SK-N-MC (cell line): ENCODE measurements around the gene CDKN2AIP.
"Not testable (repeated sequence)": the region's sequence is repeated elsewhere in the genome, so short reads cannot be mapped to it uniquely, and the experiment has no call there.

Experiments used
- DNase-seq: peaks from one replicate; pipeline ENCODE4 v3.0.0-alpha.2; 2011; ENCODE audit warnings: low read depth, low spot score
- H3K27ac ChIP-seq: fragments of 200-600 bp; sonication (generic); 2 replicates; pipeline ENCODE4 v1.5.1; 2016; ENCODE audit warnings: mixed run types
- H3K36me3 ChIP-seq: fragments of 200-600 bp; sonication (generic); 2 replicates; pipeline ENCODE4 v1.6.1; 2017; ENCODE audit warnings: antibody characterized with exemption, low read length, mixed read lengths; ENCODE audit not compliant: insufficient read depth
- H3K4me3 ChIP-seq: fragments of 200-600 bp; sonication (generic); 2 replicates; pipeline ENCODE4 v1.5.1; 2016
- H3K9ac ChIP-seq: fragments of 200-600 bp; sonication (generic); 2 replicates; pipeline ENCODE4 v1.8.0; 2017; ENCODE audit warnings: mixed run types, mixed read lengths; ENCODE audit not compliant: insufficient read length
- H3K9me3 ChIP-seq: fragments of 200-600 bp; sonication (generic); 2 replicates; pipeline ENCODE4 v1.6.1; 2017; ENCODE audit warnings: low read depth, mild to moderate bottlenecking, antibody characterized with exemption, low read length, moderate library complexity, mixed read lengths
- EZH2 ChIP-seq: fragments of 200-600 bp; sonication (generic); IDR thresholded peaks from one replicate; pipeline ENCODE4 v1.6.1; 2017; ENCODE audit warnings: antibody characterized with exemption
- FOXP2 ChIP-seq: optimal IDR thresholded peaks from 2 replicates; pipeline ENCODE3; 2011; ENCODE audit warnings: mild to moderate bottlenecking, moderate library complexity; ENCODE audit not compliant: insufficient read depth; ENCODE audit errors: extremely low read length, control extremely low read depth
- POLR2AphosphoS5 ChIP-seq: IDR thresholded peaks from 2 replicates; pipeline ENCODE4 v1.6.1; 2012; ENCODE audit warnings: mild to moderate bottlenecking, low read depth, low read length, borderline replicate concordance

Gene CDKN2AIP

GRCh38 chr4:183449193-183449882 is 4.9 kb downstream of the CDKN2AIP start:
- DNase-seq: no peak
- H3K4me3 ChIP-seq: no peak overlapping the region
- no peaks in the 10 kb centered on the region for H3K9me3 ChIP-seq
- H3K27ac ChIP-seq: no peak overlapping the region
- peaks cover 61% of the 10 kb centered on the region for H3K36me3 ChIP-seq
- no peak overlapping the region for H3K9ac ChIP-seq
- TF ChIP-seq EZH2 (no peak), FOXP2 (no peak), POLR2AphosphoS5 (no peak)

GRCh38 chr4:183450108-183450507 is 5.7 kb downstream of the CDKN2AIP start:
- Histone ChIP-seq H3K27ac (no peak overlapping the region), H3K36me3 (peaks cover 61% of the 10 kb centered on the region), H3K9ac (no peak overlapping the region), H3K4me3 (no peak overlapping the region), H3K9me3 (no peaks in the 10 kb centered on the region)
- no peak for DNase-seq
- no peak for TF ChIP-seq POLR2AphosphoS5
- no peak for TF ChIP-seq FOXP2
- TF ChIP-seq EZH2: no peak

- TF ChIP-seq EZH2: no peak
- no peak for TF ChIP-seq FOXP2
- no peak for TF ChIP-seq POLR2AphosphoS5
- DNase-seq: no peak
- Histone ChIP-seq H3K9ac (no peak overlapping the region), H3K27ac (no peak overlapping the region), H3K9me3 (no peaks in the 10 kb centered on the region), H3K4me3 (no peak overlapping the region), H3K36me3 (peaks cover 11% of the 10 kb centered on the region)
Observed at GRCh38 chr4:183455431-183456195, 11.2 kb downstream of the CDKN2AIP start.

GRCh38 chr4:183458005-183458404 is 13.6 kb downstream of the CDKN2AIP start:
- Histone ChIP-seq H3K9me3 (no peaks in the 10 kb centered on the region), H3K4me3 (no peak overlapping the region), H3K36me3 (no peaks in the 10 kb centered on the region), H3K27ac (no peak overlapping the region), H3K9ac (no peak overlapping the region)
- no peak for DNase-seq
- no peak for TF ChIP-seq FOXP2
- no peak for TF ChIP-seq EZH2
- no peak for TF ChIP-seq POLR2AphosphoS5

- not testable (repeated sequence) for DNase-seq, H3K36me3 ChIP-seq, H3K9ac ChIP-seq, H3K9me3 ChIP-seq, H3K27ac ChIP-seq, H3K4me3 ChIP-seq
Observed at GRCh38 chr4:183463903-183464619, 19.6 kb downstream of the CDKN2AIP start.

GRCh38 chr4:183465879-183466278 is 21.4 kb downstream of the CDKN2AIP start:
- not testable (repeated sequence) for H3K9me3 ChIP-seq, DNase-seq, H3K36me3 ChIP-seq, H3K9ac ChIP-seq, H3K4me3 ChIP-seq, H3K27ac ChIP-seq

- no peaks in the 10 kb centered on the region for H3K36me3 ChIP-seq
- no peak for DNase-seq
- no peaks in the 10 kb centered on the region for H3K9me3 ChIP-seq
- H3K4me3 ChIP-seq: no peak overlapping the region
- no peak overlapping the region for H3K27ac ChIP-seq
- H3K9ac ChIP-seq: no peak overlapping the region
- no peak for TF ChIP-seq EZH2
Observed at GRCh38 chr4:183467246-183467645, 22.8 kb downstream of the CDKN2AIP start.

GRCh38 chr4:183468210-183469095 is 24.0 kb downstream of the CDKN2AIP start:
- no peak for DNase-seq
- H3K27ac ChIP-seq: no peak overlapping the region

More at GRCh38 chr4:183468210-183469095, 24.0 kb downstream of the CDKN2AIP start:
- H3K9me3 ChIP-seq: no peaks in the 10 kb centered on the region
- TF ChIP-seq POLR2AphosphoS5 (no peak), EZH2 (no peak), FOXP2 (no peak)
- no peaks in the 10 kb centered on the region for H3K36me3 ChIP-seq
- no peak overlapping the region for H3K4me3 ChIP-seq
- no peak overlapping the region for H3K9ac ChIP-seq
